ENCODE measurements around the gene LHX4.

Gene LHX4

DNA sequence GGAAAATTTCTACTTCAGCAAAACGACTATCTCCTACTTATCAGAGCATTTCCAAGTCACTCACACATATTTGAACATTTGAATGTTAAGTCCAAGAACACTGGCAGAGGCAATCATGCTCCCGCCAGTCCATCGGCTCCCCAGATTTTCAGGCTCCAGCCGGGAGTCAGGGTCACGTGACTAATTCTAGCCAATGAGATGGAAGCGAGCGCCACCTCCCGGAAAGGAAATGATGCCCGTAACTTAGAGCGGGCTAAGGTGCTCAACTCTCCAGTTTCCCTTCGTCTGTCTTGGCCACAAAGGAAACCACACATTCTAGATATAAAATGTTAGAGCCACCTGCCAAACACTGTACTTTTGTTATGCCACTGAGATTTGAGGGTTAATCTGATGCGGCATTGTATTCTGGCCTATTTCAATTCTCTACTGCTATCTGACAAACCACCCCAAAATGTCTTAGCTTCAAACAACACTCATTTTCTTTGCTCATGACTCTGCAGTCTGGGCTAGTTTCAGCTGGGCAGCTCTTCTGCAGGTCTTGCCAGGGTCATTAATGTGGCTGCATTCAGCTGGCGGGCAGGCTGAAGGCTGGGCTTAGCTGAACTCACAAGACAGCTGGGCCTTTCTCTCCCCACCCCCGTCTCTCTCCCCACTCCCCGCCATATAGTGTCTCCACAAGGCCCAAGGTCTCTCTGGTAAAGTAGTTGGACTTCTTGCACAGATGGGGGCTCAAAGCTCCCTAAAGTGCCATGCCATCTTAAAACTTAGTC, 16.5 kb upstream of the LHX4 start:
- Histone ChIP-seq H3K18ac (ENCODE audit: low read length) (no peak overlapping the region), H2AK5ac (ENCODE audit: low read length) (no peak overlapping the region), H3K4me1 (ENCODE audit: control insufficient read depth in 1 of 2, insufficient read depth in 2 of 2, low read length in 2 of 2) (no peaks in the 10 kb centered on the region), H2AFZ (ENCODE audit: insufficient read depth, low read length, poor library complexity) (no peak overlapping the region), H3K9ac (ENCODE audit: low read length) (no peak overlapping the region), H3K79me1 (ENCODE audit: low read length) (no peaks in the 10 kb centered on the region), H2BK12ac (ENCODE audit: low read length) (no peak overlapping the region), H3K9me3 (ENCODE audit: insufficient read depth, low read depth, low read length) (no peaks in the 10 kb centered on the region), H4K91ac (ENCODE audit: low read depth, low read length) (no peak overlapping the region), H3K79me2 (ENCODE audit: control insufficient read depth, insufficient read depth, low read length, poor library complexity) (no peaks in the 10 kb centered on the region), H3K27me3 (ENCODE audit: insufficient read depth, low read length) (no peaks in the 10 kb centered on the region), H3K27ac (ENCODE audit: low read depth, low read length) (no peak overlapping the region), H4K8ac (ENCODE audit: low read depth, low read length) (no peak overlapping the region), H2BK5ac (ENCODE audit: low read depth, low read length, poor library complexity) (no peak overlapping the region), H3K36me3 (ENCODE audit: control insufficient read depth in 1 of 2, insufficient read depth in 2 of 2, low read length in 2 of 2) (no peaks in the 10 kb centered on the region), H4K12ac (ENCODE audit: low read depth, low read length) (no peak overlapping the region), H3K4ac (ENCODE audit: low read depth, low read length) (no peak overlapping the region), H3K4me3 (ENCODE audit: low read depth, low read length) (no peak overlapping the region), H3K14ac (ENCODE audit: low read length) (no peak overlapping the region), H3K23ac (ENCODE audit: low read length) (no peak overlapping the region), H2BK120ac (ENCODE audit: insufficient read depth, low read length, poor library complexity) (no peak overlapping the region), H3K4me2 (ENCODE audit: low read length) (peak overlapping the region; percentile 33)
- no CpG with 5 or more reads among the region's 15 CpGs for WGBS (ENCODE audit: extremely low coverage, insufficient coverage, insufficient read length)
- peak; percentile 38 to 77 for DNase-seq

DNA sequence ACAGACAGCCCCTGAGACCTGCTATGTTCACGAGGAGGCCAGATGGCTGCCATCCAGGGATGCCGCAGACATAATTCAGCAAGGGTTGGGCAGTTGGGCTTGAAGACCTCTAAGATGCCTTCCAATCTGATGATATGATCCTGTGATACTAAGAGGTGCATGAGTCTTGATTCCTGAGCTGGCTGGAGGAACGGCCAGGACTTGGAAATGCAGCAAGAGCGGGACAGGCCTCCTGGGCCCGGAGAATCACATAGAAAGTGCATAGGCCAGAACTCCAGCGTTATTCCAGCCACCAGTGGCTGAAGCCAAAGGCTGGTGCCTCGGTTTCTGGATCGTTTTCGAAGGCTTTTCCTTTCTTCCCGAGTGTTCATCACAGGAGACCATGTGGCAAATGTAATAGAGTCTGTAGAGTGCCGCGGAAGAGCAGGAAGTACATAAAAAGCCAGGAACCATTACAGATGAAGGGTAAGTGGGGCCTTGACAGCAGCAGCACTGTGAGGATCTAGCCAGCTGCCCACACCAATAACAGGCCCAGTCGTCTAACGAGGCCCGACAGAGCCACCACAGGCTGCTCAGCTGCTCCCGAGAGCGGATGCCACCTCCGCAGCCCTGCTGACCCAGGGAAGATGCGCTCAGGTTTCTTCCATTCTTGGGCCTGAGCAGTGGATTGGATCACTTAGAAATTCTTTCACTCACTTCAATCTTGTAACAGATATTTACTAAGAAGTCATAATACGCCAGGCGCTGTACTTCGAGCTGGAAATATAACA, 14.0 kb upstream of the LHX4 start:
- no peaks in the 10 kb centered on the region for H3K79me1 ChIP-seq (ENCODE audit: low read length)
- H3K4me2 ChIP-seq (ENCODE audit: low read length) = no peak overlapping the region
- H2BK5ac ChIP-seq (ENCODE audit: low read depth, low read length, poor library complexity) = no peak overlapping the region
- H3K36me3 ChIP-seq (ENCODE audit: control insufficient read depth in 1 of 2, insufficient read depth in 2 of 2, low read length in 2 of 2) = no peaks in the 10 kb centered on the region
- no peak overlapping the region for H4K91ac ChIP-seq (ENCODE audit: low read depth, low read length)
- H3K79me2 ChIP-seq (ENCODE audit: control insufficient read depth, insufficient read depth, low read length, poor library complexity) = no peaks in the 10 kb centered on the region
- no peaks in the 10 kb centered on the region for H3K9me3 ChIP-seq (ENCODE audit: insufficient read depth, low read depth, low read length)
- no peak overlapping the region for H3K18ac ChIP-seq (ENCODE audit: low read length)
- no peak for DNase-seq
- no peak overlapping the region for H3K4me3 ChIP-seq (ENCODE audit: low read depth, low read length)
- no peaks in the 10 kb centered on the region for H3K27me3 ChIP-seq (ENCODE audit: insufficient read depth, low read length)
- no peak overlapping the region for H4K8ac ChIP-seq (ENCODE audit: low read depth, low read length)
- H3K4me1 ChIP-seq (ENCODE audit: control insufficient read depth in 1 of 2, insufficient read depth in 2 of 2, low read length in 2 of 2) = no peaks in the 10 kb centered on the region
- H3K4ac ChIP-seq (ENCODE audit: low read depth, low read length) = no peak overlapping the region
- no peak overlapping the region for H2BK12ac ChIP-seq (ENCODE audit: low read length)
- no peak overlapping the region for H3K9ac ChIP-seq (ENCODE audit: low read length)
- H4K12ac ChIP-seq (ENCODE audit: low read depth, low read length) = no peak overlapping the region
- no peak overlapping the region for H2BK120ac ChIP-seq (ENCODE audit: insufficient read depth, low read length, poor library complexity)
- H3K23ac ChIP-seq (ENCODE audit: low read length) = no peak overlapping the region
- H2AFZ ChIP-seq (ENCODE audit: insufficient read depth, low read length, poor library complexity) = no peak overlapping the region
- no CpG with 5 or more reads among the region's 22 CpGs for WGBS (ENCODE audit: extremely low coverage, insufficient coverage, insufficient read length)
- H3K14ac ChIP-seq (ENCODE audit: low read length) = no peak overlapping the region
- no peak overlapping the region for H3K27ac ChIP-seq (ENCODE audit: low read depth, low read length)
- H2AK5ac ChIP-seq (ENCODE audit: low read length) = no peak overlapping the region

DNA sequence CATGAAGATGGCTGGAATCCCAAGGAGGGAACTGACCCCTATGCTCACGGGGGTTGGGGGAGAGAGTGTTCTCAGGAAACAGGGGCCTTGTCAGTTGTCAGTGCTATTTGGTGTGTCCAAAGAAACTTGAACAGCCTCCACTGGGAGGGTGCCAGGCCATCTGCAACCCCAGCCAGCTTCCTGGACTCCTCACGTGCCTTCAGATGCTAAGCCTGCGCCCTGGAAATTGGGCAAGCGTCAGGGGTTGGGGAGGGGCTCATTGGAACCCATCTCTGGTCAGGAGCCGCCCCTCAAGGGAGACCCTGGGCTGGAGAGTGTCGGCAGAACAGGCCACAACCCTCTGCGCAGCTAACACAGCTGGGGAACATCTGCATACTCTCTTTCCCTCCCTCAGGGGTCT, 13.1 kb upstream of the LHX4 start:
- H3K23ac ChIP-seq (ENCODE audit: low read length) = no peak overlapping the region
- H2BK5ac ChIP-seq (ENCODE audit: low read depth, low read length, poor library complexity) = no peak overlapping the region
- no peaks in the 10 kb centered on the region for H3K36me3 ChIP-seq (ENCODE audit: control insufficient read depth in 1 of 2, insufficient read depth in 2 of 2, low read length in 2 of 2)
- no peak overlapping the region for H2BK120ac ChIP-seq (ENCODE audit: insufficient read depth, low read length, poor library complexity)
- H3K4me3 ChIP-seq (ENCODE audit: low read depth, low read length) = no peak overlapping the region
- H3K27ac ChIP-seq (ENCODE audit: low read depth, low read length) = no peak overlapping the region
- no peak overlapping the region for H3K4me2 ChIP-seq (ENCODE audit: low read length)
- H3K4ac ChIP-seq (ENCODE audit: low read depth, low read length) = no peak overlapping the region
- no peak overlapping the region for H4K12ac ChIP-seq (ENCODE audit: low read depth, low read length)
- no peaks in the 10 kb centered on the region for H3K27me3 ChIP-seq (ENCODE audit: insufficient read depth, low read length)
- H3K79me1 ChIP-seq (ENCODE audit: low read length) = no peaks in the 10 kb centered on the region
- WGBS (ENCODE audit: extremely low coverage, insufficient coverage, insufficient read length) = no CpG with 5 or more reads among the region's 7 CpGs
- no peak overlapping the region for H3K9ac ChIP-seq (ENCODE audit: low read length)
- no peak overlapping the region for H2AK5ac ChIP-seq (ENCODE audit: low read length)
- no peak overlapping the region for H4K8ac ChIP-seq (ENCODE audit: low read depth, low read length)
- H3K14ac ChIP-seq (ENCODE audit: low read length) = no peak overlapping the region
- no peaks in the 10 kb centered on the region for H3K9me3 ChIP-seq (ENCODE audit: insufficient read depth, low read depth, low read length)
- H3K18ac ChIP-seq (ENCODE audit: low read length) = no peak overlapping the region
- no peaks in the 10 kb centered on the region for H3K79me2 ChIP-seq (ENCODE audit: control insufficient read depth, insufficient read depth, low read length, poor library complexity)
- no peak overlapping the region for H4K91ac ChIP-seq (ENCODE audit: low read depth, low read length)
- no peak overlapping the region for H2BK12ac ChIP-seq (ENCODE audit: low read length)
- H3K4me1 ChIP-seq (ENCODE audit: control insufficient read depth in 1 of 2, insufficient read depth in 2 of 2, low read length in 2 of 2) = no peaks in the 10 kb centered on the region
- H2AFZ ChIP-seq (ENCODE audit: insufficient read depth, low read length, poor library complexity) = no peak overlapping the region
- DNase-seq = no peak

DNA sequence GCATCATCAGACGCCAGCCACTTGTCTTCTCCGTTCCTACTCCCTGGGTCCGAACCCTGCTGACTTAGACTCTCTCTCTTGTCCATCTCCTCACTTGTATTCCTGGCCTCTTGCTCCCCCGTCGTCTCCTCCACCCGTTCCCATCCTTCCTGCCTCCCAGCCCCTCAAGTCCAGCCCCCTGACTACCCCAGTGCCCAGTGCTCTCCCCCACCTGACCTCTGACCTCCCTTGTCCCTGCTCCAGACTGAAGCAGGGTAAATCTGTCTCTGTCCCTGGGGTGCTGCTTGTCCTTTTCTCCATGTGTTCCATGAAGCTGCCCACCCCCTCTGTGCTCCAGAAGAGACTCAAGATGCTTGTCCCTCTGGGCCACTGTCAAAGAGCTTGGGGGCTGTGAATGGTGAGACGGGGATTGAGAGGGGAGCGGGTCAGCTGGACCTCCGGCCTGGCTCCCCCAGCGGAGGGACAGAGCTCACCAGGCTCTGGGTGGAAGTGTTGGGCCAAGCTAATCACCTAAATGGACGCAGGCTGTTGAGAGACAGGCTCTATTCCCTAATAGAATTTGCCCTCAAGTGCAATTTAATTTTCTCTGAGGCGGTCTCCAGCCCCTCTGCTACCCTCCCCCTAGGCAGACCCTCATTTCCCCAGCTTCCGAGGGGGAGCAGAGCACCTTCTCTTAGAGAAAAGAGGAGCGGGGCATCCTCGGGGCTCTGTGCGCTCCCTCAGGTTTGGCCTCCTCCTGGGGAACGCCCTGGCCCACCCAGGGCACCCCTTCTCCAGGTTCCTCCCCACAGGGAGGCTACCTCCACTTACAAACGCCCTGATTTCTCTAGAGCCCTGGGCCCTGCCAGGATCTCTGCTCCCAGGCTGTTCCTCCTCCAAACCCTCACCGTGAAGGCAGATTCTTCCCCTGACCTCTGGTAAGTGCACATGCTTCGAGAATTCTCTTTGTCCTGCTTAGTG, 11.0 kb upstream of the LHX4 start:
- no peaks in the 10 kb centered on the region for H3K27me3 ChIP-seq (ENCODE audit: insufficient read depth, low read length)
- H3K18ac ChIP-seq (ENCODE audit: low read length) = no peak overlapping the region
- H3K4ac ChIP-seq (ENCODE audit: low read depth, low read length) = no peak overlapping the region
- H2BK5ac ChIP-seq (ENCODE audit: low read depth, low read length, poor library complexity) = no peak overlapping the region
- H3K4me1 ChIP-seq (ENCODE audit: control insufficient read depth in 1 of 2, insufficient read depth in 2 of 2, low read length in 2 of 2) = no peaks in the 10 kb centered on the region
- WGBS (ENCODE audit: extremely low coverage, insufficient coverage, insufficient read length) = no CpG with 5 or more reads among the region's 20 CpGs
- no peak overlapping the region for H3K4me3 ChIP-seq (ENCODE audit: low read depth, low read length)
- no peak overlapping the region for H3K4me2 ChIP-seq (ENCODE audit: low read length)
- no peak overlapping the region for H4K12ac ChIP-seq (ENCODE audit: low read depth, low read length)
- no peaks in the 10 kb centered on the region for H3K36me3 ChIP-seq (ENCODE audit: control insufficient read depth in 1 of 2, insufficient read depth in 2 of 2, low read length in 2 of 2)
- H4K91ac ChIP-seq (ENCODE audit: low read depth, low read length) = no peak overlapping the region
- no peak overlapping the region for H3K14ac ChIP-seq (ENCODE audit: low read length)
- H3K23ac ChIP-seq (ENCODE audit: low read length) = no peak overlapping the region
- no peak overlapping the region for H3K9ac ChIP-seq (ENCODE audit: low read length)
- H2BK12ac ChIP-seq (ENCODE audit: low read length) = no peak overlapping the region
- no peaks in the 10 kb centered on the region for H3K79me1 ChIP-seq (ENCODE audit: low read length)
- no peak for DNase-seq
- H3K27ac ChIP-seq (ENCODE audit: low read depth, low read length) = no peak overlapping the region
- no peaks in the 10 kb centered on the region for H3K9me3 ChIP-seq (ENCODE audit: insufficient read depth, low read depth, low read length)
- H4K8ac ChIP-seq (ENCODE audit: low read depth, low read length) = no peak overlapping the region
- H2AFZ ChIP-seq (ENCODE audit: insufficient read depth, low read length, poor library complexity) = no peak overlapping the region
- H3K79me2 ChIP-seq (ENCODE audit: control insufficient read depth, insufficient read depth, low read length, poor library complexity) = no peaks in the 10 kb centered on the region
- no peak overlapping the region for H2BK120ac ChIP-seq (ENCODE audit: insufficient read depth, low read length, poor library complexity)
- H2AK5ac ChIP-seq (ENCODE audit: low read length) = no peak overlapping the region
